Parathyroid adenoma (tissue), 2 donors: ENCODE data around the gene CLASP1.
"Not testable (repeated sequence)": the region's sequence is repeated elsewhere in the genome, so short reads cannot be mapped to it uniquely, and the experiment has no call there.

Experiments
- H2AFZ ChIP-seq: fragments of 300-600 bp; sonication (generic); one replicate; pipeline ENCODE4 v1.7.0; 2017; ENCODE audit warnings: antibody characterized with exemption, mild to moderate bottlenecking
- H3K27ac ChIP-seq: fragments of 300-600 bp; sonication (generic); one replicate; pipeline ENCODE4 v1.7.0; 2017
- H3K27me3 ChIP-seq: fragments of 300-600 bp; sonication (generic); one replicate; pipeline ENCODE4 v1.7.0; 2017; ENCODE audit warnings: low read length; ENCODE audit not compliant: control insufficient read depth, insufficient read depth
- H3K36me3 ChIP-seq: fragments of 300-600 bp; sonication (generic); one replicate; pipeline ENCODE4 v1.7.0; 2017; ENCODE audit warnings: low read length; ENCODE audit not compliant: control insufficient read depth, insufficient read depth
- H3K4me1 ChIP-seq: fragments of 300-600 bp; sonication (generic); one replicate; pipeline ENCODE4 v1.7.0; 2017; ENCODE audit warnings: control low read depth
- H3K4me2 ChIP-seq: fragments of 300-600 bp; sonication (generic); one replicate; pipeline ENCODE4 v1.7.0; 2017; ENCODE audit warnings: low read length
- H3K4me3 ChIP-seq: fragments of 300-600 bp; sonication (generic); one replicate; pipeline ENCODE4 v1.7.0; 2017; ENCODE audit warnings: low read depth, low read length
- H3K79me2 ChIP-seq: fragments of 300-600 bp; sonication (generic); one replicate; pipeline ENCODE4 v1.7.0; 2017; ENCODE audit warnings: control low read depth
- H3K9ac ChIP-seq: fragments of 300-600 bp; sonication (generic); one replicate; pipeline ENCODE4 v1.7.0; 2017; ENCODE audit warnings: mild to moderate bottlenecking
- H3K9me3 ChIP-seq: fragments of 300-600 bp; sonication (generic); one replicate; pipeline ENCODE4 v1.7.0; 2017; ENCODE audit warnings: low read length; ENCODE audit not compliant: control insufficient read depth
- CTCF ChIP-seq: fragments of 300-600 bp; sonication (generic); IDR thresholded peaks from one replicate; pipeline ENCODE4 v1.7.0; 2017; ENCODE audit warnings: antibody characterized with exemption, mild to moderate bottlenecking
- donor health status: primary hyperparathyroidism.

Gene CLASP1

DNA sequence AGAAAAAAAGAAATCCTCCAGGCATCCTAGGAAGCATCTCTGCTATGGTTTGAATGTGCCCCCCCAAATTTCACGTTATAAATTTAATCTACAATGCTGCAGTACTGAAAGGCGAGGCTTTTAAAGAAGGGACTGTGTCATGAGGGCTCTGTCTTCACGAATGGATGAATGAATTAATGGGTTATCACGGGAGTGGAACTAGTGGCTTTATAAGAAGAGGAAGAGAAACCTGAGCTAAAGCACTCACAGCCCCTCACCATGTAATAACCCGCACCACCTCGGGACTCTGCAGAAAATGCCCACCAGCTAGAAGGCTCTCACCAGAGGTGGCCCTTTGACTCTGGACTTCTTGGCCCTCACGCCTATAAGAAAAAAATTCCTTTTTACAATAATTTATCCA, 90.9 kb downstream of the CLASP1 start:
- Histone ChIP-seq H2AFZ (no peak overlapping the region), H3K79me2 (peaks cover 42% of the 10 kb centered on the region), H3K4me2 (no peak overlapping the region), H3K27me3 (no peaks in the 10 kb centered on the region), H3K4me3 (no peak overlapping the region), H3K9ac (no peak overlapping the region), H3K27ac (no peak overlapping the region), H3K4me1 (peaks cover 10% of the 10 kb centered on the region), H3K36me3 (no peaks in the 10 kb centered on the region), H3K9me3 (no peaks in the 10 kb centered on the region)
- TF ChIP-seq CTCF, result no peak

GRCh38 chr2:121555008-121555407, 94.3 kb downstream of the CLASP1 start:
- H3K27me3 ChIP-seq, result no peaks in the 10 kb centered on the region
- no peaks in the 10 kb centered on the region for H3K36me3 ChIP-seq
- H3K9me3 ChIP-seq, result no peaks in the 10 kb centered on the region
- no peak overlapping the region for H3K4me2 ChIP-seq
- H3K9ac ChIP-seq, result no peak overlapping the region
- H3K27ac ChIP-seq, result no peak overlapping the region
- H3K4me3 ChIP-seq, result no peak overlapping the region
- peaks cover 43% of the 10 kb centered on the region for H3K79me2 ChIP-seq
- no peak for TF ChIP-seq CTCF
- H3K4me1 ChIP-seq, result peaks cover 6% of the 10 kb centered on the region
- no peak overlapping the region for H2AFZ ChIP-seq

- H3K4me2 ChIP-seq, H3K36me3 ChIP-seq, H3K9me3 ChIP-seq, H3K4me3 ChIP-seq, H3K27ac ChIP-seq, H3K27me3 ChIP-seq, H3K9ac ChIP-seq, H2AFZ ChIP-seq, H3K4me1 ChIP-seq: not testable (repeated sequence)
- peaks cover 44% of the 10 kb centered on the region for H3K79me2 ChIP-seq
Observed at GRCh38 chr2:121552477-121553180, 96.6 kb downstream of the CLASP1 start.

DNA sequence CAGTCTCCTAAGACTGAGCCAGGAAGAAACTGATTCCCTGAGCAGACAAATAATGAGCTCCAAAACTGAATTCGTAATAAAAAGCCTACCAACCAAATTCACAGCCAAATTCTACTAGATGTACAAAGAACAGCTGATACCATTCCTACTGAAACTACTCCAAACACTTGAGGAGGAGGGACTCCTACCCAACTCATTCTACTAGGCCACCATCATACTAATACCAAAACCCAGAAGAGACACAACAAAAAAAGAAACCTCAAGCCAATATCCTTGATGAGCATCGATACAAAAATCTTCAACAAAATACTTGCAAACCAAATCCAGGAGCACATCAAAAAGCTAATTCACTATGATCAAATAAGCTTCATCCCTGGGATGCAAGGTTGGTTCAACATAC, 98.6 kb downstream of the CLASP1 start:
- Histone ChIP-seq H3K27me3 (no peaks in the 10 kb centered on the region), H3K79me2 (peaks cover 60% of the 10 kb centered on the region), H3K27ac (no peak overlapping the region), H3K9me3 (no peaks in the 10 kb centered on the region), H3K4me3 (no peak overlapping the region), H2AFZ (no peak overlapping the region), H3K9ac (no peak overlapping the region), H3K4me1 (no peaks in the 10 kb centered on the region), H3K36me3 (no peaks in the 10 kb centered on the region), H3K4me2 (no peak overlapping the region)
- no peak for TF ChIP-seq CTCF

- Histone ChIP-seq H3K9ac (no peak overlapping the region), H3K4me3 (no peak overlapping the region), H3K36me3 (no peaks in the 10 kb centered on the region), H3K4me2 (no peak overlapping the region), H3K27me3 (no peaks in the 10 kb centered on the region), H3K79me2 (peaks cover 67% of the 10 kb centered on the region), H2AFZ (no peak overlapping the region), H3K4me1 (no peaks in the 10 kb centered on the region), H3K9me3 (no peaks in the 10 kb centered on the region), H3K27ac (no peak overlapping the region)
- no peak for TF ChIP-seq CTCF
Observed at GRCh38 chr2:121547646-121548045, 101.6 kb downstream of the CLASP1 start.
